Left renal pelvis (tissue), 4 donors: ENCODE data around the gene PIK3R6. TPM values are rescaled to one million over a fixed set of nuclear protein-coding genes. Genes with fewer than 3 reads are reported as not detected.
A peak's percentile ranks its signal among the peaks of the same experiment; 100 is the strongest.
"Not testable (repeated sequence)": the region's sequence is repeated elsewhere in the genome, so short reads cannot be mapped to it uniquely, and the experiment has no call there.

Experiments used
- DNase-seq, 4 donors: peaks; one replicate each; pipeline ENCODE4 v3.0.0-alpha.2; 2013; ENCODE audit warnings: low read depth in 4 of 4, low spot score in 3 of 4
- polyA plus RNA-seq, 4 donors: library from polyadenylated mRNA; unstranded; fragments of 120-200 nt; gene quantifications; one replicate each; pipeline ENCODE4 v1.2.1, GENCODE V29; 2013; ENCODE audit not compliant: insufficient read length in 4 of 4

Gene PIK3R6
- polyA plus RNA-seq, 4 donors, result 1.0 to 1.8 (median 1.6) TPM

- DNase-seq, result peak; percentile 25 to 65 (median 48)
Observed at GRCh38 chr17:8894673-8895578, 27.5 kb upstream of the PIK3R6 start.

- no peak for DNase-seq
Observed at GRCh38 chr17:8894202-8894671, 26.8 kb upstream of the PIK3R6 start.

GRCh38 chr17:8893621-8894201 lies 26.2 kb upstream of the PIK3R6 start:
- no peak for DNase-seq

- no peak for DNase-seq
Observed at GRCh38 chr17:8893059-8893458, 25.6 kb upstream of the PIK3R6 start.

- no peak for DNase-seq
Observed at GRCh38 chr17:8892338-8892690, 24.8 kb upstream of the PIK3R6 start.

GRCh38 chr17:8890671-8891070 lies 23.2 kb upstream of the PIK3R6 start:
- no peak for DNase-seq

- no peak for DNase-seq
Observed at GRCh38 chr17:8889458-8890210, 22.2 kb upstream of the PIK3R6 start.

- no peak for DNase-seq
Observed at GRCh38 chr17:8888704-8889302, 21.3 kb upstream of the PIK3R6 start.

GRCh38 chr17:8887834-8888703 lies 20.6 kb upstream of the PIK3R6 start:
- peak in 3 of 4 donors; percentile 21 to 31 (median 27) for DNase-seq

GRCh38 chr17:8887301-8887700 lies 19.8 kb upstream of the PIK3R6 start:
- DNase-seq, result no peak

GRCh38 chr17:8885967-8886684 lies 18.7 kb upstream of the PIK3R6 start:
- DNase-seq, result no peak

- not testable (repeated sequence) for DNase-seq
Observed at GRCh38 chr17:8885163-8885966, 17.9 kb upstream of the PIK3R6 start.

GRCh38 chr17:8884336-8884990 lies 17.0 kb upstream of the PIK3R6 start:
- DNase-seq, result no peak

- DNase-seq, result no peak
Observed at GRCh38 chr17:8883353-8883752, 15.9 kb upstream of the PIK3R6 start.

- no peak for DNase-seq
Observed at GRCh38 chr17:8881606-8882005, 14.1 kb upstream of the PIK3R6 start.

GRCh38 chr17:8880466-8880865 lies 13.0 kb upstream of the PIK3R6 start:
- no peak for DNase-seq

GRCh38 chr17:8879410-8879809 lies 11.9 kb upstream of the PIK3R6 start:
- no peak for DNase-seq

- DNase-seq, result no peak
Observed at GRCh38 chr17:8877984-8878383, 10.5 kb upstream of the PIK3R6 start.
